ENCODE data around the gene SH2D1A.
"Not testable (repeated sequence)": the region's sequence is repeated elsewhere in the genome, so short reads cannot be mapped to it uniquely, and the experiment has no call there.

The SH2D1A gene

GRCh38 chrX:124348885-124349453, 2.6 kb downstream of the SH2D1A start:
- in situ Hi-C loops (cut with MboI; ENCODE audit: low sequenced_read_pairs), result no loop called here

- in situ Hi-C loops (cut with MboI; ENCODE audit: low sequenced_read_pairs), result no loop called here
These were observed 8.3 kb downstream of the SH2D1A start for GRCh38 chrX:124354648-124355047.

GRCh38 chrX:124358800-124359383, 12.5 kb downstream of the SH2D1A start:
- in situ Hi-C loops (cut with MboI; ENCODE audit: low sequenced_read_pairs), result no loop called here

- in situ Hi-C loops (cut with MboI; ENCODE audit: low sequenced_read_pairs), result no loop called here
These were observed 15.7 kb downstream of the SH2D1A start for GRCh38 chrX:124362072-124362471.

- in situ Hi-C loops (cut with MboI; ENCODE audit: low sequenced_read_pairs), result no loop called here
These were observed 16.4 kb downstream of the SH2D1A start for GRCh38 chrX:124362761-124363160.

GRCh38 chrX:124369722-124370121, 23.4 kb downstream of the SH2D1A start:
- in situ Hi-C loops (cut with MboI; ENCODE audit: low sequenced_read_pairs), result no loop called here

GRCh38 chrX:124373348-124373747, 27.0 kb downstream of the SH2D1A start:
- in situ Hi-C loops (cut with MboI; ENCODE audit: low sequenced_read_pairs), result no loop called here

- in situ Hi-C loops (cut with MboI; ENCODE audit: low sequenced_read_pairs), result no loop called here
These were observed 32.3 kb downstream of the SH2D1A start for GRCh38 chrX:124378643-124379042.

- in situ Hi-C loops (cut with MboI; ENCODE audit: low sequenced_read_pairs), result no loop called here
These were observed 37.0 kb downstream of the SH2D1A start for GRCh38 chrX:124383354-124383753.

- in situ Hi-C loops (cut with MboI; ENCODE audit: low sequenced_read_pairs), result no loop called here
These were observed 40.0 kb downstream of the SH2D1A start for GRCh38 chrX:124386401-124386800.

GRCh38 chrX:124388562-124388961, 42.2 kb downstream of the SH2D1A start:
- in situ Hi-C loops (cut with MboI; ENCODE audit: low sequenced_read_pairs), result no loop called here

GRCh38 chrX:124392794-124393193, 46.4 kb downstream of the SH2D1A start:
- in situ Hi-C loops (cut with MboI; ENCODE audit: low sequenced_read_pairs), result no loop called here

GRCh38 chrX:124393238-124393637, 46.9 kb downstream of the SH2D1A start:
- in situ Hi-C loops (cut with MboI; ENCODE audit: low sequenced_read_pairs), result no loop called here

- in situ Hi-C loops (cut with MboI; ENCODE audit: low sequenced_read_pairs), result no loop called here
These were observed 47.3 kb downstream of the SH2D1A start for GRCh38 chrX:124393659-124394058.

- in situ Hi-C loops (cut with MboI; ENCODE audit: low sequenced_read_pairs), result no loop called here
These were observed 49.0 kb downstream of the SH2D1A start for GRCh38 chrX:124395145-124395880.

- in situ Hi-C loops (cut with MboI; ENCODE audit: low sequenced_read_pairs), result no loop called here
These were observed 55.3 kb downstream of the SH2D1A start for GRCh38 chrX:124401696-124402095.

GRCh38 chrX:124405868-124406267, 59.5 kb downstream of the SH2D1A start:
- in situ Hi-C loops (cut with MboI; ENCODE audit: low sequenced_read_pairs), result no loop called here

- in situ Hi-C loops (cut with MboI; ENCODE audit: low sequenced_read_pairs), result no loop called here
These were observed 60.1 kb downstream of the SH2D1A start for GRCh38 chrX:124406294-124407014.

GRCh38 chrX:124407226-124407625, 60.9 kb downstream of the SH2D1A start:
- in situ Hi-C loops (cut with MboI; ENCODE audit: low sequenced_read_pairs), result no loop called here

- in situ Hi-C loops (cut with MboI; ENCODE audit: low sequenced_read_pairs), result not testable (repeated sequence)
These were observed 62.0 kb downstream of the SH2D1A start for GRCh38 chrX:124408380-124408779.

- in situ Hi-C loops (cut with MboI; ENCODE audit: low sequenced_read_pairs), result no loop called here
These were observed 66.9 kb downstream of the SH2D1A start for GRCh38 chrX:124413244-124413643.

GRCh38 chrX:124414281-124414680, 67.9 kb downstream of the SH2D1A start:
- in situ Hi-C loops (cut with MboI; ENCODE audit: low sequenced_read_pairs), result no loop called here
